H1 (cell line): Measurements from ENCODE around the gene THG1L. TPM values are rescaled to one million over a fixed set of nuclear protein-coding genes. Genes with fewer than 3 reads are reported as not detected.

Experiments
- CTCF ChIA-PET: fragments of 300-600 bp; sonication (Branson Sonifier 250); formaldehyde crosslinking; loops from one replicate; lab custom pipeline; 2021; ENCODE audit not compliant: partially characterized antibody; lab: Charles Lee
- POLR2A ChIA-PET: fragments of 300-600 bp; sonication (Branson Sonifier 250); formaldehyde crosslinking; loops from one replicate; lab custom pipeline; 2021; ENCODE audit warnings: inconsistent platforms; ENCODE audit not compliant: partially characterized antibody; lab: Charles Lee
- DNase-seq, 2 experiments: peaks; one replicate each; pipeline versions ENCODE4 v3.0.0 to v3.0.0-alpha.2; 2010 to 2022; ENCODE audit warnings: low spot score in 2 of 2, low read depth in 1 of 2, mixed read lengths in 1 of 2
- FAIRE-seq: peaks from 2 replicates; lab custom pipeline; 2011; peaks lifted over from hg19 to GRCh38; lab: Jason Lieb, UNC
- H2AFZ ChIP-seq: 2 replicates; pipeline ENCODE4 v1.8.1; 2012; ENCODE audit warnings: low read length, inconsistent platforms
- H2AK5ac ChIP-seq: 2 replicates; pipeline ENCODE4 v1.6.1; 2013; ENCODE audit warnings: low read depth, low read length
- H2BK120ac ChIP-seq: replicated peaks from 2 replicates; pipeline ENCODE3; 2013; ENCODE audit warnings: low read depth, low read length, inconsistent platforms
- H2BK12ac ChIP-seq: 2 replicates; pipeline ENCODE4 v1.6.1; 2013; ENCODE audit warnings: low read depth, low read length
- H2BK15ac ChIP-seq: 2 replicates; pipeline ENCODE4 v1.6.1; 2013; ENCODE audit warnings: low read length
- H2BK20ac ChIP-seq: 2 replicates; pipeline ENCODE4 v1.6.1; 2013; ENCODE audit warnings: low read length
- H2BK5ac ChIP-seq: 2 replicates; pipeline ENCODE4 v1.6.1; 2013; ENCODE audit warnings: low read depth, low read length
- H3K14ac ChIP-seq: 2 replicates; pipeline ENCODE4 v1.6.1; 2013; ENCODE audit warnings: inconsistent platforms; ENCODE audit not compliant: insufficient read length
- H3K18ac ChIP-seq: 2 replicates; pipeline ENCODE4 v1.6.1; 2013; ENCODE audit warnings: low read length; ENCODE audit errors: extremely low read depth
- H3K23ac ChIP-seq: 2 replicates; pipeline ENCODE4 v1.6.1; 2013; ENCODE audit warnings: inconsistent platforms; ENCODE audit not compliant: insufficient read length
- H3K23me2 ChIP-seq: 2 replicates; pipeline ENCODE4 v1.6.1; 2013; ENCODE audit warnings: low read depth, low read length
- H3K27ac ChIP-seq: 2 replicates; pipeline ENCODE4 v1.6.1; 2011; ENCODE audit warnings: low read depth, low read length, inconsistent platforms
- H3K27me3 ChIP-seq, 4 experiments: replicated peaks in 1 of 4; 1 replicate in 1 of 4; 2 replicates in 3 of 4; pipeline versions ENCODE4 v1.6.1 to v1.8.1; 2011 to 2013; ENCODE audit warnings: low read length in 3 of 4, mild to moderate bottlenecking in 3 of 4, inconsistent platforms in 2 of 4, mixed read lengths in 2 of 4, moderate library complexity in 1 of 4; ENCODE audit not compliant: control insufficient read depth in 3 of 4, insufficient read depth in 3 of 4; ENCODE audit errors: extremely low read depth in 1 of 4
- H3K36me3 ChIP-seq, 4 experiments: 2 replicates each; pipeline versions ENCODE4 v1.6.1 to v1.8.1; 2011 to 2013; ENCODE audit warnings: mild to moderate bottlenecking in 4 of 4, low read length in 3 of 4, moderate library complexity in 2 of 4, control low read depth in 1 of 4, inconsistent platforms in 1 of 4; ENCODE audit not compliant: insufficient read depth in 4 of 4, control insufficient read depth in 2 of 4
- H3K4ac ChIP-seq: replicated peaks from 2 replicates; pipeline ENCODE3; 2013; ENCODE audit warnings: low read length, low read depth, mixed read lengths, inconsistent platforms; ENCODE audit not compliant: insufficient read length
- H3K4me1 ChIP-seq, 4 experiments: replicated peaks in 1 of 4; 1 replicate in 1 of 4; 2 replicates in 3 of 4; pipeline versions ENCODE4 v1.6.1 to v1.8.1; 2011 to 2013; ENCODE audit warnings: low read length in 3 of 4, inconsistent platforms in 2 of 4, mixed read lengths in 1 of 4; ENCODE audit not compliant: insufficient read depth in 4 of 4, control insufficient read depth in 3 of 4
- H3K4me2 ChIP-seq, 2 experiments: 2 replicates each; pipeline versions ENCODE4 v1.6.1 to v1.8.1; 2011 to 2013; ENCODE audit warnings: low read depth in 2 of 2, low read length in 2 of 2, control low read depth in 1 of 2, inconsistent platforms in 1 of 2, mild to moderate bottlenecking in 1 of 2; ENCODE audit not compliant: insufficient read depth in 1 of 2
- H3K4me3 ChIP-seq, 4 experiments: fragments of 200-600, 300-600 bp in 1 of 4; sonication (generic), shearing (Covaris generic), sonication (Bioruptor Twin) in 1 of 4; 2 replicates each; pipeline versions ENCODE4 v1.5.1 to v1.8.1; 2011 to 2016; ENCODE audit warnings: low read length in 4 of 4, low read depth in 3 of 4, control low read depth in 2 of 4, inconsistent platforms in 2 of 4, mild to moderate bottlenecking in 2 of 4, mixed read lengths in 1 of 4, moderate library complexity in 1 of 4; ENCODE audit not compliant: insufficient read depth in 2 of 4; ENCODE audit errors: extremely low read depth in 1 of 4
- H3K56ac ChIP-seq: replicated peaks from 2 replicates; pipeline ENCODE3; 2013; ENCODE audit warnings: low read depth, mild to moderate bottlenecking, mixed read lengths, low read length, inconsistent platforms; ENCODE audit not compliant: insufficient read length
- H3K79me1 ChIP-seq: 2 replicates; pipeline ENCODE4 v1.6.1; 2013; ENCODE audit warnings: low read depth, low read length, control low read depth
- H3K79me2 ChIP-seq, 2 experiments: 2 replicates each; pipeline versions ENCODE4 v1.6.1 to v1.8.1; 2012 to 2013; ENCODE audit warnings: low read length in 2 of 2, mild to moderate bottlenecking in 2 of 2, inconsistent platforms in 1 of 2; ENCODE audit not compliant: insufficient read depth in 2 of 2, control insufficient read depth in 1 of 2
- H3K9ac ChIP-seq, 4 experiments: replicated peaks in 1 of 4; 1 replicate in 1 of 4; 2 replicates in 3 of 4; pipeline versions ENCODE4 v1.6.1 to v1.8.1; 2011 to 2013; ENCODE audit warnings: low read depth in 3 of 4, low read length in 3 of 4, control low read depth in 2 of 4, mild to moderate bottlenecking in 2 of 4, moderate library complexity in 2 of 4, inconsistent platforms in 1 of 4; ENCODE audit errors: extremely low read depth in 1 of 4
- H3K9me3 ChIP-seq, 2 experiments: 2 replicates each; pipeline versions ENCODE4 v1.6.1 to v1.8.1; 2012 to 2013; ENCODE audit warnings: mild to moderate bottlenecking in 2 of 2, moderate library complexity in 2 of 2, control low read depth in 1 of 2, inconsistent platforms in 1 of 2, low read depth in 1 of 2, low read length in 1 of 2, mixed read lengths in 1 of 2; ENCODE audit not compliant: insufficient read depth in 2 of 2
- H4K20me1 ChIP-seq, 2 experiments: replicated peaks in 1 of 2; 2 replicates each; pipeline versions ENCODE3 to v1.8.1; 2011 to 2013; ENCODE audit warnings: inconsistent platforms in 2 of 2, low read length in 2 of 2, mild to moderate bottlenecking in 1 of 2; ENCODE audit not compliant: insufficient read depth in 2 of 2, control insufficient read depth in 1 of 2
- H4K5ac ChIP-seq: 2 replicates; pipeline ENCODE4 v1.6.1; 2013; ENCODE audit warnings: low read length, low read depth, mixed read lengths, inconsistent platforms; ENCODE audit not compliant: insufficient read length
- H4K8ac ChIP-seq: 2 replicates; pipeline ENCODE4 v1.8.0; 2013; ENCODE audit warnings: mild to moderate bottlenecking, moderate library complexity, low read length, inconsistent platforms; ENCODE audit not compliant: insufficient read depth; ENCODE audit errors: extremely low read depth
- H4K91ac ChIP-seq: replicated peaks from 2 replicates; pipeline ENCODE3; 2013; ENCODE audit warnings: low read length, mixed read lengths, inconsistent platforms; ENCODE audit not compliant: insufficient read length
- BACH1 ChIP-seq: IDR thresholded peaks from 2 replicates; pipeline ENCODE4 v1.6.1; 2012; ENCODE audit warnings: low read length, improper control_type of control experiment
- BCL11A ChIP-seq, 2 experiments: IDR thresholded peaks; one replicate each; pipeline ENCODE4 v1.6.1; 2011; ENCODE audit warnings: low read depth in 2 of 2, low read length in 2 of 2, mild to moderate bottlenecking in 2 of 2
- CHD1 ChIP-seq: IDR thresholded peaks from 2 replicates; pipeline ENCODE4 v1.6.1; 2012; ENCODE audit warnings: low read depth, low read length, improper control_type of control experiment
- CREB1 ChIP-seq: IDR thresholded peaks from 2 replicates; pipeline ENCODE4 v1.6.1; 2012; ENCODE audit warnings: inconsistent platforms
- KDM1A ChIP-seq: fragments of 200-600, 300-600 bp; sonication (generic); IDR thresholded peaks from 2 replicates; pipeline ENCODE4 v1.7.1; 2016; ENCODE audit warnings: mild to moderate bottlenecking, low read length, borderline replicate concordance
- KDM4A ChIP-seq: IDR thresholded peaks from one replicate; pipeline ENCODE4 v1.7.1; 2012; ENCODE audit warnings: low read depth, mild to moderate bottlenecking, moderate library complexity, low read length, inconsistent platforms; ENCODE audit not compliant: severe bottlenecking
- NANOG ChIP-seq: IDR thresholded peaks from 2 replicates; pipeline ENCODE4 v1.6.1; 2011; ENCODE audit warnings: low read length, low read depth, mild to moderate bottlenecking, inconsistent platforms; ENCODE audit not compliant: insufficient read depth, poor library complexity, severe bottlenecking
- RNF2 ChIP-seq: fragments of 200-900, 300-1000 bp; sonication (generic); IDR thresholded peaks from 2 replicates; pipeline ENCODE4 v1.7.1; 2016; ENCODE audit warnings: borderline replicate concordance, low read depth, mild to moderate bottlenecking, antibody characterized with exemption, low read length; ENCODE audit not compliant: poor library complexity, severe bottlenecking; ENCODE audit errors: missing control alignments
- RXRA ChIP-seq: IDR thresholded peaks from 2 replicates; pipeline ENCODE4 v1.6.1; 2011; ENCODE audit warnings: low read depth, mild to moderate bottlenecking, low read length, moderate library complexity; ENCODE audit not compliant: insufficient read depth
- SP1 ChIP-seq: IDR thresholded peaks from 2 replicates; pipeline ENCODE4 v1.6.1; 2011; ENCODE audit warnings: low read depth, low read length
- ZNF274 ChIP-seq: IDR thresholded peaks from 2 replicates; pipeline ENCODE4 v1.7.0; 2012; ENCODE audit warnings: low read length, borderline replicate concordance; ENCODE audit errors: extremely low read depth
- polyA plus RNA-seq, 7 experiments: library from polyadenylated mRNA; depleted of rRNA in 3 of 7; stranded (reverse) in 5 of 7; unstranded in 2 of 7; fragments of >200 nt in 5 of 7; fragments of 200-250 nt in 2 of 7; gene quantifications; 1 replicate in 5 of 7; 2 replicates in 1 of 7; 4 replicates in 1 of 7; pipeline versions ENCODE4 v1.2.1 to v1.2.3, GENCODE V29; 2011 to 2013; ENCODE audit warnings: missing spikeins in 2 of 7, mixed read lengths in 2 of 7
- total RNA-seq: library from RNA; stranded (reverse); fragmentation: NEBNext Ultra II Directional; extraction: Animal tissue kit (Norgen Biotek cat#: 25700); gene quantifications from 2 replicates; pipeline ENCODE4 v1.2.1, GENCODE V29; 2021
- TF ChIP-seq, protein P1 (sequence below): IDR thresholded peaks from 2 replicates; pipeline ENCODE4 v1.6.1; 2011; ENCODE audit warnings: low read depth, mild to moderate bottlenecking, low read length; ENCODE audit not compliant: insufficient read depth
- TF ChIP-seq, protein P2 (sequence below): IDR thresholded peaks from 2 replicates; pipeline ENCODE4 v1.6.1; 2012; ENCODE audit warnings: inconsistent platforms

The THG1L gene
- total and polyA plus RNA-seq, 2 of the 8 experiments (the other 6 are each of a cell fraction or from before 2014, with no cell fraction given) = 8.1 to 12.4 TPM

DNA sequence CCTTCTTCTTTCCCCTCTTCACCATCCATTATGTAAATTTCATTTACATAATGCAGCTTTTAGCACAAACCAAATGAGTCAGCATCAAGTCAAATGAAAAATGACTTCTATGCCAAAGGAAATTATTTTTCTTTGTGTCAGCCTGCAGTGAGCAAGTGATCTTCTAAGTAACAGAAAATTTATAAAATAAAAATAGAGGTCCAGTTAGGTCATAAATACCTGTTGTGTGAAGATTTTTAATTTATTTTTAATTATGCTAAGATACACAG, 16.7 kb upstream of the THG1L start:
- Histone ChIP-seq H3K4me2 (no peak overlapping the region), H3K79me1 (no peaks in the 10 kb centered on the region), H3K27me3 (no peaks in the 10 kb centered on the region), H4K20me1 (no peaks in the 10 kb centered on the region), H3K23me2 (no peaks in the 10 kb centered on the region), H4K8ac (no peak overlapping the region), H3K23ac (no peak overlapping the region), H3K27ac (no peak overlapping the region), H3K9ac (no peak overlapping the region), H3K56ac (no peak overlapping the region), H2BK20ac (no peak overlapping the region), H2BK15ac (no peak overlapping the region), H2BK120ac (no peak overlapping the region), H3K4me3 (no peak overlapping the region), H3K36me3 (no peaks in the 10 kb centered on the region), H3K18ac (no peak overlapping the region), H2BK12ac (no peak overlapping the region), H2AFZ (no peak overlapping the region), H2AK5ac (no peak overlapping the region), H3K14ac (no peak overlapping the region), H2BK5ac (no peak overlapping the region), H4K91ac (no peak overlapping the region), H3K9me3 (no peaks in the 10 kb centered on the region), H3K4me1 (no peaks in the 10 kb centered on the region), H3K79me2 (no peaks in the 10 kb centered on the region), H4K5ac (no peak overlapping the region), H3K4ac (no peak overlapping the region)
- DNase-seq (no peak), FAIRE-seq (no peak)
- CTCF ChIA-PET = no interaction called here
- no peak for TF ChIP-seq CHD1
- no peak for TF ChIP-seq RXRA
- TF ChIP-seq, protein P1, sequence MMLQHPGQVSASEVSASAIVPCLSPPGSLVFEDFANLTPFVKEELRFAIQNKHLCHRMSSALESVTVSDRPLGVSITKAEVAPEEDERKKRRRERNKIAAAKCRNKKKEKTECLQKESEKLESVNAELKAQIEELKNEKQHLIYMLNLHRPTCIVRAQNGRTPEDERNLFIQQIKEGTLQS = no peak
- TF ChIP-seq NANOG = no peak
- TF ChIP-seq BCL11A (IDR thresholded peaks at IDR 0.05; ENCODE audit: low read depth in 2 of 2, low read length in 2 of 2) = no peak
- TF ChIP-seq, protein P2, sequence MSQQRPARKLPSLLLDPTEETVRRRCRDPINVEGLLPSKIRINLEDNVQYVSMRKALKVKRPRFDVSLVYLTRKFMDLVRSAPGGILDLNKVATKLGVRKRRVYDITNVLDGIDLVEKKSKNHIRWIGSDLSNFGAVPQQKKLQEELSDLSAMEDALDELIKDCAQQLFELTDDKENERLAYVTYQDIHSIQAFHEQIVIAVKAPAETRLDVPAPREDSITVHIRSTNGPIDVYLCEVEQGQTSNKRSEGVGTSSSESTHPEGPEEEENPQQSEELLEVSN = no peak
- TF ChIP-seq CREB1 = no peak
- TF ChIP-seq KDM4A = no peak
- TF ChIP-seq KDM1A = no peak
- no peak for TF ChIP-seq ZNF274
- TF ChIP-seq RNF2 = no peak
- no peak for TF ChIP-seq SP1
- no peak for TF ChIP-seq BACH1
- POLR2A ChIA-PET = no interaction called here
